ENCODE data around the gene CCDC97. TPM values are rescaled to one million over a fixed set of nuclear protein-coding genes. Genes with fewer than 3 reads are reported as not detected.

The CCDC97 gene
- total RNA-seq, 4 donors from 2014 or later, result 17.9 to 33.0 (median 29.6) TPM

DNA sequence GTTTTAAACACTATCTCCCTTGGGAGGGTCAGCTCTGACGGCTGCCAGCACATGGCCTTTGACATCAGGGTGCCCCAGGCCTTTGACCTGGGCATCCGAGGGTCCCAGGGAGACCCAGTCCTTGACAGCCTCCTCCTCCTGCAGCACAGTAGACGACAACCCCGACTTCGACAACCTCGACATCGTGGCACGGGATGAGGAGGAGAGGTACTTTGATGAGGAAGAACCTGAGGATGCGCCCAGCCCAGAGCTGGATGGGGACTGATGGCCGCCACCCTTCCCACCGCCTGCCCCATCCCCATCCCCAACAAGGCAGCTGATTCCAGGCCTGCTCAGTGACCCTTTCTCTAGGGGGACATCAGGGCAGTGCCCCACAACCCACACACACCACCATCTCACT is 12.5 kb downstream of the CCDC97 start:
- Histone ChIP-seq H3K36me3 (peaks cover 0 to 45% (median 0%) of the 10 kb centered on the region in 3 donors), H3K4me3 (no peak overlapping the region), H3K9me3 (no peaks in the 10 kb centered on the region), H3K4me1 (peaks cover 9 to 60% (median 34%) of the 10 kb centered on the region in 4 donors), H3K27ac (peak overlapping the region; percentile 74 to 87 (median 80)), H3K27me3 (no peaks in the 10 kb centered on the region)
- TF ChIP-seq, protein P1, sequence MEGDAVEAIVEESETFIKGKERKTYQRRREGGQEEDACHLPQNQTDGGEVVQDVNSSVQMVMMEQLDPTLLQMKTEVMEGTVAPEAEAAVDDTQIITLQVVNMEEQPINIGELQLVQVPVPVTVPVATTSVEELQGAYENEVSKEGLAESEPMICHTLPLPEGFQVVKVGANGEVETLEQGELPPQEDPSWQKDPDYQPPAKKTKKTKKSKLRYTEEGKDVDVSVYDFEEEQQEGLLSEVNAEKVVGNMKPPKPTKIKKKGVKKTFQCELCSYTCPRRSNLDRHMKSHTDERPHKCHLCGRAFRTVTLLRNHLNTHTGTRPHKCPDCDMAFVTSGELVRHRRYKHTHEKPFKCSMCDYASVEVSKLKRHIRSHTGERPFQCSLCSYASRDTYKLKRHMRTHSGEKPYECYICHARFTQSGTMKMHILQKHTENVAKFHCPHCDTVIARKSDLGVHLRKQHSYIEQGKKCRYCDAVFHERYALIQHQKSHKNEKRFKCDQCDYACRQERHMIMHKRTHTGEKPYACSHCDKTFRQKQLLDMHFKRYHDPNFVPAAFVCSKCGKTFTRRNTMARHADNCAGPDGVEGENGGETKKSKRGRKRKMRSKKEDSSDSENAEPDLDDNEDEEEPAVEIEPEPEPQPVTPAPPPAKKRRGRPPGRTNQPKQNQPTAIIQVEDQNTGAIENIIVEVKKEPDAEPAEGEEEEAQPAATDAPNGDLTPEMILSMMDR (IDR thresholded peaks at IDR 0.05), result no peak
- TF ChIP-seq POLR2A (IDR thresholded peaks at IDR 0.05), result no peak
- DNase-seq, result no peak

DNA sequence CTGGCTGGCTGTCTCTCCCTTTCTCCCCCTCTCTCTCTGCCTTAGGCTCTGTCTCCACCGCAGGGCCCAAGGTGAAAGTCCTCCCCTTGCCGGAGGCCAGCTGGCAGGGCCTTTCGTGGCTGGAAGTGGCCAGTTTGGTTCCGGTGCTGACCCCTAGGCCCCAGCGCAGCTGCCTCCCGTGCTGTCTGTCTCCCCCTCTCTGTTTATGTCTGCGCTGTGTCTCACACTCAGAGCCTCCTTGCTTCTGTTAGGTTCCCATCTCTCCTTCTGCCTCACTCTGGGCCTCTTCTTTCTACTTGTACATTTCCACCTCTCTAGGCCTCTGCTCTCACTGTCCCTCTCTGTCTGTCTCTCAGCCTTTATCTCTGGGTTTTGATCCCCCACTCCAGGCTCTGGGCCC is 13.1 kb downstream of the CCDC97 start:
- no peak overlapping the region for H3K4me3 ChIP-seq
- no peak for DNase-seq
- no peaks in the 10 kb centered on the region for H3K9me3 ChIP-seq
- no peak for TF ChIP-seq POLR2A (IDR thresholded peaks at IDR 0.05)
- peaks cover 0 to 40% (median 0%) of the 10 kb centered on the region in 3 donors for H3K36me3 ChIP-seq
- peak overlapping the region; percentile 74 to 87 (median 80) for H3K27ac ChIP-seq
- H3K27me3 ChIP-seq, result no peaks in the 10 kb centered on the region
- H3K4me1 ChIP-seq, result peaks cover 9 to 66% (median 36%) of the 10 kb centered on the region in 4 donors

DNA sequence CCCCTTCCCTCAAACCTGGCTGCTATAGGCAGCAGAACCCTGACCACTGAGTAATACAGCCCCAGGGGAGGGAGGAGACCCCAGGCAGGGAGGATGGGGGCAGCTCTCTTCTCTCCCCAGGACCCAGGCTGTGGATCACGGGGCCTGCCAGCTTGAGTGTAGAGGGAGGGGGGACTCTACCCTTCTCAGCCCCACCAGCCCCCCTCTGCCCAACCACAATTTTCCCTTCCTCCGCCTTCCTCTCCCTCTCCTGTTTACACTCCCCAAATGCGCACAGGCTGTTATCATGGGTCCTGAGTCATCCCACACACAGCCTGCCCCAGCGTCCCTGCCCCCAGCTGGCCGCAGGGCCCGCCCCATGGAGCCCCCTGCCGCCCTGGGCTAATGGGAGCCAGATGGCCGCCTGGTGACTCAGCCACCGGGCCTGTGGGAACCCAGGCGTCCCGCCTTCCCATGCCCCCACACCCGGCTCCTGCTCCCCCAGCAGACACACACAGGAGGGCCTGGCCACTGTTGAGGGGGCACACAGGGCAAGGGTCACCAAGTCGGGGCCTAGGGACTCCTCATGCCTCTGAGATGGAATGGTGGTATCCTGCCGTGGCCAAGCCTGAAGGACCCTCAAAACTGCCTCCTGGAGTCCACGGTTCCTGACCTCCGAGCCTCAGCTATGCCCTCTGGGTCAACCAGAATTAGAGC is 13.6 kb downstream of the CCDC97 start:
- TF ChIP-seq, protein P1 (IDR thresholded peaks at IDR 0.05), result no peak
- no peak for TF ChIP-seq POLR2A (IDR thresholded peaks at IDR 0.05)
- no peak overlapping the region for H3K4me3 ChIP-seq
- peak overlapping the region; percentile 74 to 87 (median 80) for H3K27ac ChIP-seq
- H3K9me3 ChIP-seq, result no peaks in the 10 kb centered on the region
- H3K36me3 ChIP-seq, result peaks cover 0 to 35% (median 0%) of the 10 kb centered on the region in 3 donors
- H3K4me1 ChIP-seq, result peaks cover 9 to 71% (median 42%) of the 10 kb centered on the region in 4 donors
- peak in 1 of 3 donors; percentile 59 for DNase-seq
- H3K27me3 ChIP-seq, result no peaks in the 10 kb centered on the region

DNA sequence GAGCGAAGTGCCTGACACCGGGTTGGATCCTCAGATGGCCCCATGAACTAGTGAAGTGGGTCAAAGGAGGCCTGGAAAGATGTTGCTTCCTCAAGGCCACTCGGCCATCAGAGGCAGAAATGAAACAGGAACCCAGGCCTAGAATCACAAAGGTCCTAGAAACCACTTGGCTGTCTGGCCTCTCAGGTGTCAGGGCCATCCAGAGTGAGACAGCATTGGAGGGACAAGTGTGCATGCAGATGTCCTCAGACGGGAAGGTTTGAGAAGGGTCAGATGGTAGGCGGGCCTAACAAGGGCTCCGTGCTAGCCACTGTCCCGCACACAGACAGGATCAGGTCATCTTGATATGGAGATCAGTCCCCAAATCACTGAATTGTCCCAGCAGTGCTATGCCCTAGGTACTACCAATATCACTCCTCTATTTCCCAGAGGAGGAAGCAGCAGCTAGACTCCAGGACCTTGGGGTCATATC is 14.3 kb downstream of the CCDC97 start:
- peak overlapping the region; percentile 74 to 87 (median 80) for H3K27ac ChIP-seq
- peaks cover 0 to 28% (median 0%) of the 10 kb centered on the region in 3 donors for H3K36me3 ChIP-seq
- H3K4me3 ChIP-seq, result no peak overlapping the region
- TF ChIP-seq, protein P1 (IDR thresholded peaks at IDR 0.05), result no peak
- no peak for TF ChIP-seq POLR2A (IDR thresholded peaks at IDR 0.05)
- no peaks in the 10 kb centered on the region for H3K27me3 ChIP-seq
- no peak for DNase-seq
- peaks cover 9 to 78% (median 48%) of the 10 kb centered on the region in 4 donors for H3K4me1 ChIP-seq
- H3K9me3 ChIP-seq, result no peaks in the 10 kb centered on the region

DNA sequence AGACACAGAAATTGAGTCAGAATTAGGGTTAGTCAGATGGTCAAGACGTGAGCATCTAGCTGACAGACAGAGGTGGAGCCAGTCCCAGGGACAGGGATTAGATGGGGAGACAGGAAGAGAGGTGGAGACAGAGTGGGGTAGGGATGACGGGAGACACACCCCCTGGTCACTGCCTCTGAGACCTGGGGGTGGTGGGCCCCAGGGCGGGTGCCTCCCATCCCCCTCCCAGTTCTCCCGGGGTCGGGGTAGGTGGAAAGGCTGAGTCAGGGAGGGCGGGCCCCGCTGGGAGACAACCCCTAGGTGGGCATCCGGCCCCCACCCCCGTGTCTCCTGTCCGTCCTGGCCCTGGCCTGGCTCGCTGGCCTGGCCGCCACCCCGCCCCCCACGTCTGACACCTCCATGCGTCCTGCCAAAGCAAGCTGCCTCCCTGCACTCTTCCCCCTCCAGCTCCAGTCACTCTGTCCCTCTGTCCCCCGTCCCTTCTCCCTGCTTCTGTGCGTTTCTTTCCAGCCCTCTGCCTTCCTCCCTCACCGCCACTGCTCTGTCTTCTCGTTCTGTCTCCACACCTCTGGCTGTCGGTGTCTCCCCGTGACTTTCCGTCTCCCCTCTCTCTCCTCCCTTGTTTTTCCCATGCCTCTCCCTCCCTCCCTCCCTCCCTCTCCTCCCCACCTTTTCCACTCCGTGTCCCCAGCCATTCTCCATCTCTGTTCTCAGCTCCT is 15.1 kb downstream of the CCDC97 start:
- H3K36me3 ChIP-seq, result peaks cover 0 to 20% (median 0%) of the 10 kb centered on the region in 3 donors
- H3K4me3 ChIP-seq, result peak overlapping the region in 1 of 4 donors; percentile 25
- TF ChIP-seq POLR2A (IDR thresholded peaks at IDR 0.05), result no peak
- TF ChIP-seq, protein P1 (IDR thresholded peaks at IDR 0.05), result no peak
- no peaks in the 10 kb centered on the region for H3K27me3 ChIP-seq
- peak overlapping the region; percentile 74 to 87 (median 80) for H3K27ac ChIP-seq
- peak; percentile 61 to 69 (median 62) for DNase-seq
- no peaks in the 10 kb centered on the region for H3K9me3 ChIP-seq
- H3K4me1 ChIP-seq, result peaks cover 9 to 79% (median 48%) of the 10 kb centered on the region in 4 donors

DNA sequence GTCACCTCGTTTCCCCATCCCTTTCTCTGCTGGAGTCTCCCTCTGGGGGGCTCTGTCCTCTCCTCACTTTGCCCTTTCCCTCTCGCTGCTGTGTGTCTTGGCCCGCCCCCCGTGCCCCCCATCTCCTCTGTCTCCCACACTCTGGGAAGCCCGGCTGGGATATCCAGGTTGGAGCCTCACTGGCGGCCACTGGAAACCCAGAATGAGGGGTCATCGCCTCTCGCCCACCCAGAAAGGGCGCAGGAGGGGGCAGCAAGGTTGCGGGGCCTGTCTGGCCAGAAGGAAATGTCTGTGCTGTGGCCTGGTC is 15.6 kb downstream of the CCDC97 start:
- H3K27ac ChIP-seq, result peak overlapping the region; percentile 74 to 87 (median 80)
- peaks cover 0 to 15% (median 0%) of the 10 kb centered on the region in 3 donors for H3K36me3 ChIP-seq
- TF ChIP-seq POLR2A (IDR thresholded peaks at IDR 0.05), result no peak
- TF ChIP-seq, protein P1 (IDR thresholded peaks at IDR 0.05), result no peak
- H3K4me1 ChIP-seq, result peaks cover 9 to 79% (median 48%) of the 10 kb centered on the region in 4 donors
- peak overlapping the region in 3 of 4 donors; percentile 25 to 32 (median 28) for H3K4me3 ChIP-seq
- no peaks in the 10 kb centered on the region for H3K27me3 ChIP-seq
- H3K9me3 ChIP-seq, result no peaks in the 10 kb centered on the region
- DNase-seq, result no peak
